KMS-11 (cell line): ENCODE measurements around the gene ZC2HC1B.

Experiments used
- H2AFZ ChIP-seq: fragments of 200-600 bp; sonication (generic); 2 replicates; pipeline ENCODE4 v1.6.1; 2016; ENCODE audit warnings: antibody characterized with exemption, mixed run types, low read depth
- H3K27ac ChIP-seq: fragments of 200-600 bp; sonication (generic); 2 replicates; pipeline ENCODE4 v1.6.1; 2016; ENCODE audit warnings: mild to moderate bottlenecking, mixed run types
- H3K27me3 ChIP-seq: fragments of 200-600 bp; sonication (generic); 2 replicates; pipeline ENCODE4 v1.6.1; 2017; ENCODE audit warnings: mild to moderate bottlenecking, low read depth, mixed run types, moderate library complexity; ENCODE audit not compliant: insufficient read depth
- H3K36me3 ChIP-seq: fragments of 200-600 bp; sonication (generic); 2 replicates; pipeline ENCODE4 v1.6.1; 2017; ENCODE audit warnings: mild to moderate bottlenecking, mixed run types; ENCODE audit not compliant: insufficient read depth
- H3K4me1 ChIP-seq: fragments of 200-600 bp; sonication (generic); 2 replicates; pipeline ENCODE4 v1.6.1; 2016; ENCODE audit warnings: mild to moderate bottlenecking, low read depth, mixed run types; ENCODE audit not compliant: poor library complexity, severe bottlenecking
- H3K4me2 ChIP-seq: fragments of 200-600 bp; sonication (generic); 2 replicates; pipeline ENCODE4 v1.7.0; 2016; ENCODE audit warnings: mild to moderate bottlenecking, mixed run types
- H3K4me3 ChIP-seq: fragments of 200-600 bp; sonication (generic); IDR thresholded peaks from 2 replicates; pipeline ENCODE4 v1.6.1; 2017; ENCODE audit warnings: low read depth, low read length, mixed read lengths; ENCODE audit not compliant: insufficient read depth
- H3K79me2 ChIP-seq: fragments of 200-600 bp; sonication (generic); 2 replicates; pipeline ENCODE4 v1.6.1; 2016; ENCODE audit warnings: low read depth, mixed run types; ENCODE audit not compliant: insufficient read depth
- H3K9ac ChIP-seq: fragments of 200-600 bp; sonication (generic); 2 replicates; pipeline ENCODE4 v1.6.1; 2016; ENCODE audit warnings: mild to moderate bottlenecking, mixed run types
- H4K20me1 ChIP-seq: fragments of 200-600 bp; sonication (generic); 2 replicates; pipeline ENCODE4 v1.6.1; 2016; ENCODE audit warnings: mild to moderate bottlenecking, mixed run types; ENCODE audit not compliant: insufficient read depth
- TF ChIP-seq, protein P1 (sequence below): fragments of 200-600 bp; sonication (generic); conservative IDR thresholded peaks from 2 replicates; pipeline ENCODE4 v1.6.1; 2017; ENCODE audit warnings: low read depth, mild to moderate bottlenecking, antibody characterized with exemption, low read length, moderate library complexity, mixed read lengths

The ZC2HC1B gene

GRCh38 chr6:143955971-143956370, 91.7 kb downstream of the ZC2HC1B start:
- Histone ChIP-seq H3K27me3 (no peaks in the 10 kb centered on the region), H2AFZ (no peak overlapping the region), H3K4me2 (no peak overlapping the region), H3K36me3 (no peaks in the 10 kb centered on the region), H3K4me3 (no peak overlapping the region), H3K27ac (no peak overlapping the region), H4K20me1 (no peaks in the 10 kb centered on the region), H3K79me2 (no peaks in the 10 kb centered on the region), H3K4me1 (no peaks in the 10 kb centered on the region), H3K9ac (no peak overlapping the region)
- TF ChIP-seq, protein P1, sequence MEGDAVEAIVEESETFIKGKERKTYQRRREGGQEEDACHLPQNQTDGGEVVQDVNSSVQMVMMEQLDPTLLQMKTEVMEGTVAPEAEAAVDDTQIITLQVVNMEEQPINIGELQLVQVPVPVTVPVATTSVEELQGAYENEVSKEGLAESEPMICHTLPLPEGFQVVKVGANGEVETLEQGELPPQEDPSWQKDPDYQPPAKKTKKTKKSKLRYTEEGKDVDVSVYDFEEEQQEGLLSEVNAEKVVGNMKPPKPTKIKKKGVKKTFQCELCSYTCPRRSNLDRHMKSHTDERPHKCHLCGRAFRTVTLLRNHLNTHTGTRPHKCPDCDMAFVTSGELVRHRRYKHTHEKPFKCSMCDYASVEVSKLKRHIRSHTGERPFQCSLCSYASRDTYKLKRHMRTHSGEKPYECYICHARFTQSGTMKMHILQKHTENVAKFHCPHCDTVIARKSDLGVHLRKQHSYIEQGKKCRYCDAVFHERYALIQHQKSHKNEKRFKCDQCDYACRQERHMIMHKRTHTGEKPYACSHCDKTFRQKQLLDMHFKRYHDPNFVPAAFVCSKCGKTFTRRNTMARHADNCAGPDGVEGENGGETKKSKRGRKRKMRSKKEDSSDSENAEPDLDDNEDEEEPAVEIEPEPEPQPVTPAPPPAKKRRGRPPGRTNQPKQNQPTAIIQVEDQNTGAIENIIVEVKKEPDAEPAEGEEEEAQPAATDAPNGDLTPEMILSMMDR = no peak

- Histone ChIP-seq H3K36me3 (no peaks in the 10 kb centered on the region), H3K9ac (no peak overlapping the region), H2AFZ (no peak overlapping the region), H4K20me1 (no peaks in the 10 kb centered on the region), H3K27ac (no peak overlapping the region), H3K4me3 (no peak overlapping the region), H3K4me2 (no peak overlapping the region), H3K4me1 (no peaks in the 10 kb centered on the region), H3K27me3 (no peaks in the 10 kb centered on the region), H3K79me2 (no peaks in the 10 kb centered on the region)
- TF ChIP-seq, protein P1 = no peak
Observed at GRCh38 chr6:143957679-143958274, 93.5 kb downstream of the ZC2HC1B start.

GRCh38 chr6:143958839-143959399, 94.6 kb downstream of the ZC2HC1B start:
- Histone ChIP-seq H3K9ac (no peak overlapping the region), H3K4me2 (no peak overlapping the region), H2AFZ (no peak overlapping the region), H3K79me2 (no peaks in the 10 kb centered on the region), H3K27ac (no peak overlapping the region), H4K20me1 (no peaks in the 10 kb centered on the region), H3K4me3 (no peak overlapping the region), H3K36me3 (no peaks in the 10 kb centered on the region), H3K4me1 (no peaks in the 10 kb centered on the region), H3K27me3 (no peaks in the 10 kb centered on the region)
- TF ChIP-seq, protein P1 = no peak

DNA sequence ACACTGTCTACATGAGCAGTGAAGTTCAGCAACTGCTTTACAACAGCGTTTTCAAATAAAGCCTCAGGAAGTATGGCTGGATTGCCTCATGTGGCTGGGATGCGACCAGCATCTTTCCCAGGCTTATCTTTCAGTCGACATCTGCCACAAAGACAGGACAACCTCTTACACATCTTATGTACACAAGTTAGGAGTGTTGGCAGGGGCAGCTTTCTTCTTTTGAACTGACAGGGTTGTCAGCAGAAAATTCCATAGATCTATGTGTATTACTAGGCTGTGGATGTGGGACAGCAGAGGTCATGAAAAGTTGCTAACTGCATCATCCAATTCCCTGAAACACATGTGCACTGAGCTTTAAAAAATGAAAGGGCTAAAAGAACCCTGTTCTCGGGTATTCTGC, 95.7 kb downstream of the ZC2HC1B start:
- H3K4me3 ChIP-seq = no peak overlapping the region
- no peak overlapping the region for H2AFZ ChIP-seq
- TF ChIP-seq, protein P1 = no peak
- H3K36me3 ChIP-seq = no peaks in the 10 kb centered on the region
- H3K27ac ChIP-seq = no peak overlapping the region
- H3K4me2 ChIP-seq = no peak overlapping the region
- H4K20me1 ChIP-seq = no peaks in the 10 kb centered on the region
- H3K79me2 ChIP-seq = no peaks in the 10 kb centered on the region
- no peaks in the 10 kb centered on the region for H3K27me3 ChIP-seq
- H3K4me1 ChIP-seq = no peaks in the 10 kb centered on the region
- no peak overlapping the region for H3K9ac ChIP-seq
